Choroid plexus epithelial cell (primary cell): Measurements from ENCODE around the gene CHRNB1.

ENCODE experiments used
- DNase-seq: peaks from one replicate; pipeline ENCODE4 v3.0.0-alpha.2; 2010; ENCODE audit warnings: low read depth
- H3K4me3 ChIP-seq: 2 replicates; pipeline ENCODE4 v1.5.1; 2011; ENCODE audit warnings: low read depth, mild to moderate bottlenecking, control low read depth, low read length, moderate library complexity
- TF ChIP-seq, protein P1 (sequence below): conservative IDR thresholded peaks from 2 replicates; pipeline ENCODE4 v1.5.1; 2011; ENCODE audit warnings: low read depth, mild to moderate bottlenecking, control low read depth, inconsistent platforms, low read length, moderate library complexity

Gene CHRNB1

DNA sequence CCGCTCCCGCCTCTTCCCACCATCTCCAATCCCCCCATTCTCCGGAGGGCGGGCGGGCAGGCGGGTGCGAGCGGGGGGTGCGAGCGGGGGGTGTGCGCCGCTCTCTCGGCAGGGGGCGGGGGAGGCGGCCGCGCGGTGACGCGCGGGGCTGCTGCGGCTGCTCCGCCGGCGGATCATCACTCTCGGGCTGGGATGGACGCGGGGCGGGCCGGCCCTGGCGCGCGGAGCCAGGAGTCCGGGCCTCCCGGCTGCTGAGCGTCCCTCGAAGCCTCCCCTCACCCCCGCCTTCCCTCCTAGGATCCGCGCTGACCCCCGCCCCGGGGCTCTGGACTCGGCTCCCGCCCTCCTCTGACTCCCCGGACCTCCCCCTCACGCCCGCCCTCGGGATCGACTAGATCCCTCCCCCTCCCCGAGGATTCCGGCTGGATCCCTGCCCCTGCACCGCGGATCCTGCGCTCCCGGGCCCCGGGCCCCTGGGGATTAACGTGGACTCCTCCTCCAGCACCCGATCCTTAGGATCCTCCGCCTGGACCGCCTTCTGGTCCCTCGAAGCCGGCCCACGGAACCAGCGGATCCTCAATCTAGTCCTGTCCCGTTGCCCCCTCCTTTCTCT is 40.0 kb upstream of the CHRNB1 start:
- TF ChIP-seq, protein P1, sequence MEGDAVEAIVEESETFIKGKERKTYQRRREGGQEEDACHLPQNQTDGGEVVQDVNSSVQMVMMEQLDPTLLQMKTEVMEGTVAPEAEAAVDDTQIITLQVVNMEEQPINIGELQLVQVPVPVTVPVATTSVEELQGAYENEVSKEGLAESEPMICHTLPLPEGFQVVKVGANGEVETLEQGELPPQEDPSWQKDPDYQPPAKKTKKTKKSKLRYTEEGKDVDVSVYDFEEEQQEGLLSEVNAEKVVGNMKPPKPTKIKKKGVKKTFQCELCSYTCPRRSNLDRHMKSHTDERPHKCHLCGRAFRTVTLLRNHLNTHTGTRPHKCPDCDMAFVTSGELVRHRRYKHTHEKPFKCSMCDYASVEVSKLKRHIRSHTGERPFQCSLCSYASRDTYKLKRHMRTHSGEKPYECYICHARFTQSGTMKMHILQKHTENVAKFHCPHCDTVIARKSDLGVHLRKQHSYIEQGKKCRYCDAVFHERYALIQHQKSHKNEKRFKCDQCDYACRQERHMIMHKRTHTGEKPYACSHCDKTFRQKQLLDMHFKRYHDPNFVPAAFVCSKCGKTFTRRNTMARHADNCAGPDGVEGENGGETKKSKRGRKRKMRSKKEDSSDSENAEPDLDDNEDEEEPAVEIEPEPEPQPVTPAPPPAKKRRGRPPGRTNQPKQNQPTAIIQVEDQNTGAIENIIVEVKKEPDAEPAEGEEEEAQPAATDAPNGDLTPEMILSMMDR = no peak
- peak overlapping the region; percentile 69 for H3K4me3 ChIP-seq
- DNase-seq = no peak

DNA sequence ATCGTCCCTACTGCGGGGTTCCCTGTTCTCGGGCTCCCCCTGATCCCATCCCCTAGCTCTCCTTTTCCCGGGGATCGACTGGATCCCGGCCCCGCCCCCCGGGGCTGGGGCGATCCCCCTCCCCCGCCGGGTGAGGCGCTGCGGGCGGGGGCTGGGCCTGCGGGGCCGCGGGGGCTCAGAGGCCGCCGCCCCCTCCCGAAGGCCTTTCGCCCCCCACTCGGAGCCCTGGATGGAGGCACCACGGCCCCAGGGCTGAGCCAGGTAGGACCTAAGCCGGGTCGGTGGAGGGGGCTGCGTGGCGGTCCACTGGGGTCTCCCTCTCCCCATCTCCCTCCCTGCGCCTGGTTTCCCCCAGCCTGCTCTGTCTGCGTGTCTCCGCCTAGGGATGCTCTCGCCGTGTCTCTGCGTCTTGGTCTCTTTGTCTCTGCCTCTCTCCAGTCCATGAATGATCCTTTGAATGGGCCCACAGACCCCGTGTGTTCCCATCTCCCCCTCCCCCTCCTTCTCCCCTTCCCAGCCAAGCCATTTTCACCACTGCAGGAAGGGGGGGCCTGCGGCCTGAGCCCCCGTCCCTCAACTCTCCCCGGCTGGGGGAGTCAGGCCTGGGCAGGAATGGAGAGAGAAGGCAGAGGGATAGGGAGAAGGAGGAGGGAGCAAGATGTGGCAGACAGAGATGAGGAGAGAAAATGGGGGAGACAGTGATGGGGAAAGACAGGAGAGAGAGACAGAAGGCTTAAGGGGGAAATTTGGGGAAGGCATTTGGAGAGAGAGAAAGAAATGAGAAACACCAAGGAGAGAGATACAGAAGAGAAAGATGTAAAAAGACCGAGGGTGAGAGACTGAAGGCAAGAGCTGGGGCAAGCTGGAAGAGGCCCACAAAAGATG is 39.3 kb upstream of the CHRNB1 start:
- TF ChIP-seq, protein P1 = no peak
- DNase-seq = no peak
- peak overlapping the region; percentile 69 for H3K4me3 ChIP-seq

DNA sequence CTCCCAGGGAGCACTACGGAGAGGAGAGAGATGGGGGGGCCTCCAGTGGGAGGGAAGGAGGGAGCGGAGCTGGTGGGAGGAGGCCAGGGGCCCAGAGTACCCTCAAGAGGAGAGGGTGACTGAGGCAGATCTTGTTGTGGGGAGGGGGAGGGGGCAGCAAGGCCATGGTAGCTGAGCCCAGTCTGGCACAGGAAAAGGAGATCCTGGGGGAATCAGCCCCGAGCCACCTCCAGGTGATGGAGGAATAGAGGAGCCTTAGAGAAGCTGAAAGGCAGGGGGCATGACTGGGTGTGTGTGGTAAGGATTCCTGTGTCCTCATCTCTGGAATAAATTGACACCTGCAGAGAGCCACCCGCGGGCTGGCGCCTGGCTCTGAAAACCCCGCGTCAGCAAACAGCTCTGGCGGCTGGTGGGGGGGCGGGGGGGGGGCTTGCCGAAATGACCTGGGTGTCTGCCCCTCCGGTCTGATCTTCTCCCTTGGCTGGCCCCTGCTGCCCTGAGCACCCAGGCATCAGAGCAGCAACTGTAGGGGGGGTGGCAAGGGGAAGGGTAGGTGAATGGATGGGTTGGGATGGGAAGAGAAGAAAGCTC is 38.5 kb upstream of the CHRNB1 start:
- TF ChIP-seq, protein P1 = no peak
- peak overlapping the region; percentile 69 for H3K4me3 ChIP-seq
- no peak for DNase-seq

DNA sequence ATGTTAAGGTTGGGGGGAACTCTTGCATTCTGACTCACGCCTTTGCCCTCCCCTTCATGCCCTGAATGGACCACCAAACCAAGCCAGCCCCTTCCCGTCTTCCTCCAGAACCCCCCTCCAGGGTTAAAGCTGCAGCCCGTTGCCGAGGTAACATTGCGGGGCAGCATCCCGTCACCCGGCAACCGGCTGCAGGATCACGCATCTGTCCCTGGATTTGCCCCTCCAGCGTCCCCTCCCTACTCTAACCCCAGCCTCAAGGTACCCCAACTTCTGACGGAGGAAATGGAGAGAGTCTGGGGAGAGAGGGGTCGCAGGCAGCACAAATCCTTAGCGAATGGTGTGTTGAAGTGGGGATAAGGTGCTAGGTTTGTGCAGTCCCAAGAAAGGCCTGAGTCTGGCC is 37.8 kb upstream of the CHRNB1 start:
- no peak for DNase-seq
- TF ChIP-seq, protein P1 = no peak
- no peak overlapping the region for H3K4me3 ChIP-seq

DNA sequence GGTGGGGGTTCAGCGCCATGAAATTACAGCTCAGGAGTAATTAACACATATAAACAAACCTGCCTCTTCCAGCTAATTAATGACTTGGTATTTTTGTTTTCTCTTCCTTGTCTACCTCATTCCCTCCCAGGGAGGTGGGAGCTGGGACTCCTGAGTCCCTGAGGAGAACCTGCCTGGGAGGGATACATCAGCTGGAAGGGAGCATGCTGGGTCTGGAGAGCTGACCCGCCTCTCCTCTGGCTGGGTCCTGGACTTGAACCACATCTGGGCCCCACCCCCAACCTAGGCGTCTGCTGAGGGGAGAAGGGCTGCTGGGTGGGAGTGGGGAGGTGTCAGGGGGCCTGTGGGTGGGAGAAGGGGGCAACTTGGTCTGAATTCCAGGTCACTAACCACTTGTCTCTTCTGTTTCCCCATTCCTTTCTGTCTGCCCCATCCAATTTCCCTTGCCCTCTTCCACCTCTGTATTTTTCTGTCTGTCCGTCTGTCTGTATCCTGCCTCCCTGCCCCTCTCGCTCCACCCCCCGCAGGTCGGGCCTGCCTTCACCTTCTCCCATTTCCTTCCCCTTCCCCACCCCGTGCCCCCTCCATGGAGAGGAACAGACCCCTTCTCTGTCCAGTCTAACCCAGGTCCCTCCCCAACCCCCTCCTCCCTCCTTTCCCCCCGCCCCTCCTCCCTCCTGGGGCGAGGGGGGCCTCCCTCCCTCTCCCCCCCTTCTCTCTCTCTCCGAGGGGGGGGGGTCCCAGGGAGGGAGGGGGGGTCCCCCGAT is 37.2 kb upstream of the CHRNB1 start, which contains the start of gene NLGN2:
TSS of gene NLGN2 (plus strand) at position 361 of the 767 bp plus-strand sequence. CDS start 411 bp downstream, outside the sequence.
- no peak for DNase-seq
- TF ChIP-seq, protein P1 = no peak
- H3K4me3 ChIP-seq = no peak within 1 kb of the TSS

DNA sequence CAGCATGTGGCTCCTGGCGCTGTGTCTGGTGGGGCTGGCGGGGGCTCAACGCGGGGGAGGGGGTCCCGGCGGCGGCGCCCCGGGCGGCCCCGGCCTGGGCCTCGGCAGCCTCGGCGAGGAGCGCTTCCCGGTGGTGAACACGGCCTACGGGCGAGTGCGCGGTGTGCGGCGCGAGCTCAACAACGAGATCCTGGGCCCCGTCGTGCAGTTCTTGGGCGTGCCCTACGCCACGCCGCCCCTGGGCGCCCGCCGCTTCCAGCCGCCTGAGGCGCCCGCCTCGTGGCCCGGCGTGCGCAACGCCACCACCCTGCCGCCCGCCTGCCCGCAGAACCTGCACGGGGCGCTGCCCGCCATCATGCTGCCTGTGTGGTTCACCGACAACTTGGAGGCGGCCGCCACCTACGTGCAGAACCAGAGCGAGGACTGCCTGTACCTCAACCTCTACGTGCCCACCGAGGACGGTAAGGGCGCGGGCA is 36.6 kb upstream of the CHRNB1 start:
- TF ChIP-seq, protein P1 = no peak
- no peak for DNase-seq
- no peak overlapping the region for H3K4me3 ChIP-seq
